Panc1 (cell line): ENCODE results near the gene ROBO2. TPM values are rescaled to one million over a fixed set of nuclear protein-coding genes. Genes with fewer than 3 reads are reported as not detected.
A peak's percentile ranks its signal among the peaks of the same experiment; 100 is the strongest.

Source experiments
- ATAC-seq: fragments of 200-7000 bp; cut with Tn5 transposase; 2 replicates; pipeline ENCODE4 v1.9.1; 2020; ENCODE audit warnings: mild to moderate bottlenecking, moderate library complexity
- BruUV-seq: library from RNA; stranded (reverse); fragments of 400-500 nt; replicated peaks from 2 replicates; lab custom pipeline; 2021; lab: Mats Ljungman, UMichigan
- CTCF ChIA-PET: fragments of 300-600 bp; sonication (Branson Sonifier 250); formaldehyde crosslinking; loops from one replicate; lab custom pipeline; 2022; ENCODE audit warnings: antibody characterized with exemption; lab: Charles Lee
- POLR2A ChIA-PET: fragments of 300-600 bp; sonication (Branson Sonifier 250); formaldehyde crosslinking; loops from one replicate; lab custom pipeline; 2022; ENCODE audit warnings: antibody characterized with exemption; lab: Charles Lee
- DNase-seq: peaks from one replicate; pipeline ENCODE4 v3.0.0-alpha.2; 2010; ENCODE audit warnings: low read depth, low spot score
- H3K27ac ChIP-seq: 2 replicates; pipeline ENCODE4 v1.5.1; 2011; ENCODE audit warnings: mild to moderate bottlenecking, low read length, inconsistent platforms
- H3K27me3 ChIP-seq: fragments of 200-500 bp; sonication (Bioruptor generic); 2 replicates; pipeline ENCODE4 v1.6.0; 2014; ENCODE audit warnings: low read length, inconsistent platforms; ENCODE audit not compliant: control insufficient read depth, insufficient read depth
- H3K36me3 ChIP-seq: fragments of 200-500 bp; sonication (Bioruptor generic); 2 replicates; pipeline ENCODE4 v1.5.1; 2014; ENCODE audit warnings: inconsistent platforms, mild to moderate bottlenecking, low read length, moderate library complexity; ENCODE audit not compliant: control insufficient read depth, insufficient read depth
- H3K4me1 ChIP-seq: 2 replicates; pipeline ENCODE4 v1.5.1; 2011; ENCODE audit warnings: inconsistent platforms, mild to moderate bottlenecking, low read length, moderate library complexity; ENCODE audit not compliant: control insufficient read depth, insufficient read depth
- H3K4me3 ChIP-seq, 2 experiments: 2 replicates each; pipeline ENCODE4 v1.5.1; 2011 to 2012; ENCODE audit warnings: low read depth in 2 of 2, low read length in 2 of 2, mild to moderate bottlenecking in 2 of 2, inconsistent platforms in 1 of 2, moderate library complexity in 1 of 2
- H3K9me3 ChIP-seq: fragments of 200-500 bp; sonication (Bioruptor generic); 2 replicates; pipeline ENCODE4 v1.5.1; 2014; ENCODE audit warnings: low read depth, mild to moderate bottlenecking, inconsistent platforms, low read length, moderate library complexity; ENCODE audit not compliant: control insufficient read depth, insufficient read depth
- POLR2AphosphoS5 ChIP-seq: IDR thresholded peaks from 2 replicates; pipeline ENCODE4 v1.6.1; 2012; ENCODE audit warnings: mild to moderate bottlenecking, low read depth, low read length, moderate library complexity
- SIN3A ChIP-seq: IDR thresholded peaks from 2 replicates; pipeline ENCODE4 v1.6.1; 2012; ENCODE audit warnings: low read depth, mild to moderate bottlenecking, low read length, moderate library complexity, borderline replicate concordance; ENCODE audit not compliant: insufficient read depth
- TCF7L2 ChIP-seq: IDR thresholded peaks from 2 replicates; pipeline ENCODE4 v1.6.1; 2011; ENCODE audit warnings: mild to moderate bottlenecking, low read depth, low read length, inconsistent platforms
- in situ Hi-C: cut with HindIII; loops from 2 replicates; pipeline ENCODE4 v1.10.0; 2016; ENCODE audit warnings: low sequenced_read_pairs, low pct_unique_long_range_greater_than_20kb
- intact Hi-C: fragments of 100-400 bp; cut with micrococcal nuclease; formaldehyde crosslinking; loops from one replicate; pipeline ENCODE4 v1.10.0; 2022; ENCODE audit not compliant: unreplicated experiment
- total RNA-seq: library from RNA; stranded (reverse); gene quantifications from one replicate; pipeline ENCODE4 v1.2.1, GENCODE V29; 2021; ENCODE audit not compliant: unreplicated experiment
- TF ChIP-seq, protein P1 (sequence below): fragments of 450-650 bp; IDR thresholded peaks from 2 replicates; pipeline ENCODE4 v1.5.1; 2017; ENCODE audit warnings: mild to moderate bottlenecking
- TF ChIP-seq, protein P2 (sequence below), 2 experiments: IDR thresholded peaks; 2 replicates each; pipeline ENCODE4 v1.6.1; 2011 to 2012; ENCODE audit warnings: low read depth in 2 of 2, control low read depth in 1 of 2, low read length in 1 of 2, mild to moderate bottlenecking in 1 of 2, moderate library complexity in 1 of 2; ENCODE audit not compliant: insufficient read depth in 1 of 2

The ROBO2 gene
- total RNA-seq, 1 experiment from 2014 or later = 1.3 TPM

DNA sequence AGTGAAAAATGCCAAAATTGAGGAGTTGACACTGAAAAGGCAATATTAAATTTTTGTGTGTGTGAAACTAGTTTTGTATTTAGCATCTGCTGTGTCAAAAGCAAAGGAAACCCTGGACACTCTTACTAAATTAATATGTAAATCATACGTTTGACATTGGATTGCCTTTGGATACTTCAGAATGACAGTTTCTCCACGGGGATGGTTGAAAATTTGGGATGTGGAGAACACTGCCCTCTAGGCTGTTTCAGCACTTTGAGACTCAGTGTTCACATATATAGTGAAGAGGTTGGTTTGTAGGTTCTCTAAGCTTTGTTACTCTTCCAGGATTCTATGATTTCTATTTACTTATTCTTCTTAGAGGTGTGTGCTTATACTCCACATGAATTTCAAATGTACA, 3.0 kb downstream of the ROBO2 start:
- intact Hi-C loops = no loop called here
- no peak overlapping the region for H3K27ac ChIP-seq
- no peaks in the 10 kb centered on the region for H3K36me3 ChIP-seq
- H3K27me3 ChIP-seq = no peaks in the 10 kb centered on the region
- DNase-seq (no peak), ATAC-seq (no peak)
- TF ChIP-seq, protein P1, sequence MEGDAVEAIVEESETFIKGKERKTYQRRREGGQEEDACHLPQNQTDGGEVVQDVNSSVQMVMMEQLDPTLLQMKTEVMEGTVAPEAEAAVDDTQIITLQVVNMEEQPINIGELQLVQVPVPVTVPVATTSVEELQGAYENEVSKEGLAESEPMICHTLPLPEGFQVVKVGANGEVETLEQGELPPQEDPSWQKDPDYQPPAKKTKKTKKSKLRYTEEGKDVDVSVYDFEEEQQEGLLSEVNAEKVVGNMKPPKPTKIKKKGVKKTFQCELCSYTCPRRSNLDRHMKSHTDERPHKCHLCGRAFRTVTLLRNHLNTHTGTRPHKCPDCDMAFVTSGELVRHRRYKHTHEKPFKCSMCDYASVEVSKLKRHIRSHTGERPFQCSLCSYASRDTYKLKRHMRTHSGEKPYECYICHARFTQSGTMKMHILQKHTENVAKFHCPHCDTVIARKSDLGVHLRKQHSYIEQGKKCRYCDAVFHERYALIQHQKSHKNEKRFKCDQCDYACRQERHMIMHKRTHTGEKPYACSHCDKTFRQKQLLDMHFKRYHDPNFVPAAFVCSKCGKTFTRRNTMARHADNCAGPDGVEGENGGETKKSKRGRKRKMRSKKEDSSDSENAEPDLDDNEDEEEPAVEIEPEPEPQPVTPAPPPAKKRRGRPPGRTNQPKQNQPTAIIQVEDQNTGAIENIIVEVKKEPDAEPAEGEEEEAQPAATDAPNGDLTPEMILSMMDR = peak; percentile 15; the same call in 1 of the 2 replicates
- TF ChIP-seq TCF7L2 (no peak), SIN3A (no peak)
- TF ChIP-seq, protein P2, sequence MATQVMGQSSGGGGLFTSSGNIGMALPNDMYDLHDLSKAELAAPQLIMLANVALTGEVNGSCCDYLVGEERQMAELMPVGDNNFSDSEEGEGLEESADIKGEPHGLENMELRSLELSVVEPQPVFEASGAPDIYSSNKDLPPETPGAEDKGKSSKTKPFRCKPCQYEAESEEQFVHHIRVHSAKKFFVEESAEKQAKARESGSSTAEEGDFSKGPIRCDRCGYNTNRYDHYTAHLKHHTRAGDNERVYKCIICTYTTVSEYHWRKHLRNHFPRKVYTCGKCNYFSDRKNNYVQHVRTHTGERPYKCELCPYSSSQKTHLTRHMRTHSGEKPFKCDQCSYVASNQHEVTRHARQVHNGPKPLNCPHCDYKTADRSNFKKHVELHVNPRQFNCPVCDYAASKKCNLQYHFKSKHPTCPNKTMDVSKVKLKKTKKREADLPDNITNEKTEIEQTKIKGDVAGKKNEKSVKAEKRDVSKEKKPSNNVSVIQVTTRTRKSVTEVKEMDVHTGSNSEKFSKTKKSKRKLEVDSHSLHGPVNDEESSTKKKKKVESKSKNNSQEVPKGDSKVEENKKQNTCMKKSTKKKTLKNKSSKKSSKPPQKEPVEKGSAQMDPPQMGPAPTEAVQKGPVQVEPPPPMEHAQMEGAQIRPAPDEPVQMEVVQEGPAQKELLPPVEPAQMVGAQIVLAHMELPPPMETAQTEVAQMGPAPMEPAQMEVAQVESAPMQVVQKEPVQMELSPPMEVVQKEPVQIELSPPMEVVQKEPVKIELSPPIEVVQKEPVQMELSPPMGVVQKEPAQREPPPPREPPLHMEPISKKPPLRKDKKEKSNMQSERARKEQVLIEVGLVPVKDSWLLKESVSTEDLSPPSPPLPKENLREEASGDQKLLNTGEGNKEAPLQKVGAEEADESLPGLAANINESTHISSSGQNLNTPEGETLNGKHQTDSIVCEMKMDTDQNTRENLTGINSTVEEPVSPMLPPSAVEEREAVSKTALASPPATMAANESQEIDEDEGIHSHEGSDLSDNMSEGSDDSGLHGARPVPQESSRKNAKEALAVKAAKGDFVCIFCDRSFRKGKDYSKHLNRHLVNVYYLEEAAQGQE (IDR thresholded peaks at IDR 0.05; ENCODE audit: insufficient read depth in 1 of 2, low read depth in 2 of 2, low read length in 1 of 2) = no peak
- ChIA-PET CTCF (no interaction called here), POLR2A (no interaction called here)
- in situ Hi-C loops = no loop called here
- H3K4me1 ChIP-seq = no peaks in the 10 kb centered on the region
- no TSS peak for BruUV-seq
- no peak overlapping the region for H3K4me3 ChIP-seq
- no peaks in the 10 kb centered on the region for H3K9me3 ChIP-seq

DNA sequence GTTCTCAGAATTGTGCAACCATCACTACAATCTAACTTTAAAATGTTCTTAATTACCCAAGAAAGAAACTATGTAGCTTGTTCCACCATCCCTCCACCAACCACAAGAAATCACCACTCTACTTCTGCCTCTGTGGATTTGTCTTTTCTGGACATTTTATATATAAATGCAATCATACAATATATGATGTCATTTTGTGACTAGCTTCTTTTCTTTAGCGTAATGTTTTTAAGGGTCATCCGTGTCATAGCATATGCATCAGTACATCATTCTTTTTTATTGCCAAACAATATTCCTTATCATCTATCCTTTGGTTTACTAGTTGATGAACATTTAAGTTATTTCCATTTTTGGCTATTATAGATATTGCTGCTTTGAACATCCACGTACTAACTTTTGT, 5.8 kb downstream of the ROBO2 start:
- no TSS peak for BruUV-seq
- Histone ChIP-seq H3K9me3 (no peaks in the 10 kb centered on the region), H3K27me3 (no peaks in the 10 kb centered on the region), H3K36me3 (no peaks in the 10 kb centered on the region), H3K4me1 (no peaks in the 10 kb centered on the region), H3K4me3 (no peak overlapping the region), H3K27ac (no peak overlapping the region)
- ATAC-seq = no peak
- in situ Hi-C loops = no loop called here
- ChIA-PET CTCF (no interaction called here), POLR2A (no interaction called here)
- intact Hi-C loops = no loop called here
- no peak for DNase-seq
- TF ChIP-seq, protein P2 (IDR thresholded peaks at IDR 0.05; ENCODE audit: insufficient read depth in 1 of 2, low read depth in 2 of 2, low read length in 1 of 2) = no peak
- no peak for TF ChIP-seq TCF7L2
- TF ChIP-seq, protein P1 = no peak
- no peak for TF ChIP-seq POLR2AphosphoS5
- TF ChIP-seq SIN3A = no peak
